ENCODE measurements around the gene SPDYE3.
"Not testable (repeated sequence)": the region's sequence is repeated elsewhere in the genome, so short reads cannot be mapped to it uniquely, and the experiment has no call there.

The SPDYE3 gene

GRCh38 chr7:100349757-100350156 is 42.3 kb downstream of the SPDYE3 start:
- DNase-seq (ENCODE audit: low read depth, low spot score), result no peak

GRCh38 chr7:100351657-100352058 is 44.2 kb downstream of the SPDYE3 start:
- DNase-seq (ENCODE audit: low read depth, low spot score), result no peak

- not testable (repeated sequence) for DNase-seq (ENCODE audit: low read depth, low spot score)
These were observed 44.8 kb downstream of the SPDYE3 start for GRCh38 chr7:100352230-100352781.

- DNase-seq (ENCODE audit: low read depth, low spot score), result no peak
These were observed 45.6 kb downstream of the SPDYE3 start for GRCh38 chr7:100352984-100353684.

GRCh38 chr7:100353685-100354330 is 46.3 kb downstream of the SPDYE3 start:
- DNase-seq (ENCODE audit: low read depth, low spot score), result no peak

DNA sequence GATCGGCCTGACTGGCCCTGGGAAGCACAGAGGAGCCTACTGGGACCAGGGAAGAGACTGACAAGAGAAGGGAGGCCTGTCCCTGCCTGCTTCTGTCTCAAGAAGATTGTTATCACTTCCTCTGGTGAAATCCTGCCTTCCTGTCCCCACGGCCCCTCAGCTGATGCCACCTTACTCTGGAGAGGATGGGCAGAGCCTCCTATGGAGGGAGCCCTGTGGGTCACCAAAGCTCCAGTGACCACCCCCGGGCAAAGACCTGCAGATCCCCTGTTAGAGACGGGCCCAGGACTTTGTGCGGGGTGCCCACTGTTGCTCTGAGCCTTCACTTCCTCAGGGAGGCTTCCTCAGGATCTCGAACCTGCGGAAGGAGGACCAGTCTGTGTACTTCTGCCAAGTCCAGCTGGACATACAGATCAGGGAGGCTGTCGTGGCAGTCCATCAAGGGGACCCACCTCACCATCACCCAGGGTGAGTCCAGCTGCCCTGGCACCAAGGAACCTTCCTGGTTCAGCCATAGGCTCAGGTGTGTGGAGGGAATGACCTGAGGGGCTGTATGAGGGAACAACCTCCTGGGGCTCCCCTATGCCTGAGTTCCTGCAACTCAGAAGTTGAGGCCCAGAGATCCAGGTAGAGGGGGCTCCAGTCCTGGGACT is 49.0 kb downstream of the SPDYE3 start:
- no peak for DNase-seq (ENCODE audit: low read depth, low spot score)

- no peak for DNase-seq (ENCODE audit: low read depth, low spot score)
These were observed 49.6 kb downstream of the SPDYE3 start for GRCh38 chr7:100357131-100357561.

DNA sequence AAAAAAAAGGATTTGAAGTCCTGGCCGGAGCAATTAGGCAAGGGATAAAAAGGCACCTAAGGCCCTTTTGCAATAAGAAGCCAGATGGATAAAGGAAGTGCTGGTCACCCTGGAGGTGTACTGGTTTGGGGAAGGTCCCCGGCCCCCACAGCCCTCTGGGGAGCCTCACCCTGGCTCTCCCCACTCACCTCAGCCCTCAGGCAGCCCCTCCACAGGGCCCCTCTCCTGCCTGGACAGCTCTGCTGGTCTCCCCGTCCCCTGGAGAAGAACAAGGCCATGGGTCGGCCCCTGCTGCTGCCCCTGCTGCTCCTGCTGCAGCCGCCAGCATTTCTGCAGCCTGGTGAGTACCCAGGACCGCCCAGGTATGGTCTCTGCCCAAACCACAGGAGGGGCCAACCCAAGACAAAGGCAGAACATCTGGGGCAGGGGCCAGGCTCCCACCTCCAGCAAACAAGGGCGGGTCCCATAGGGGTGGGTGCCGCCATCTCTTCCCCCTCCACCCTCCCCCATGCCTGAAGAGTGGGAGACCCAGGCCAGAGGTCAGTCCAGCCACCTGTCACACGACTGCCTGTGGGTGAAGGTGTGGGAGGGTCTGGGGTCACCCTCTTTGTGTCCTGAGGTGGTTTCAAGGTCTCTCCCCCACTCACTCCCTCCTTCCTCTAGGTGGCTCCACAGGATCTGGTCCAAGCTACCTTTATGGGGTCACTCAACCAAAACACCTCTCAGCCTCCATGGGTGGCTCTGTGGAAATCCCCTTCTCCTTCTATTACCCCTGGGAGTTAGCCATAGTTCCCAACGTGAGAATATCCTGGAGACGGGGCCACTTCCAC is 50.7 kb downstream of the SPDYE3 start, which contains the start of gene PILRB:
PILRB (plus strand) TSS at position 91 of the 830 bp plus-strand sequence; CDS start at position 277, 186 bp downstream.
- no peak for DNase-seq (ENCODE audit: low read depth, low spot score)

- no peak for DNase-seq (ENCODE audit: low read depth, low spot score)
These were observed 51.3 kb downstream of the SPDYE3 start for GRCh38 chr7:100358857-100359212.

DNA sequence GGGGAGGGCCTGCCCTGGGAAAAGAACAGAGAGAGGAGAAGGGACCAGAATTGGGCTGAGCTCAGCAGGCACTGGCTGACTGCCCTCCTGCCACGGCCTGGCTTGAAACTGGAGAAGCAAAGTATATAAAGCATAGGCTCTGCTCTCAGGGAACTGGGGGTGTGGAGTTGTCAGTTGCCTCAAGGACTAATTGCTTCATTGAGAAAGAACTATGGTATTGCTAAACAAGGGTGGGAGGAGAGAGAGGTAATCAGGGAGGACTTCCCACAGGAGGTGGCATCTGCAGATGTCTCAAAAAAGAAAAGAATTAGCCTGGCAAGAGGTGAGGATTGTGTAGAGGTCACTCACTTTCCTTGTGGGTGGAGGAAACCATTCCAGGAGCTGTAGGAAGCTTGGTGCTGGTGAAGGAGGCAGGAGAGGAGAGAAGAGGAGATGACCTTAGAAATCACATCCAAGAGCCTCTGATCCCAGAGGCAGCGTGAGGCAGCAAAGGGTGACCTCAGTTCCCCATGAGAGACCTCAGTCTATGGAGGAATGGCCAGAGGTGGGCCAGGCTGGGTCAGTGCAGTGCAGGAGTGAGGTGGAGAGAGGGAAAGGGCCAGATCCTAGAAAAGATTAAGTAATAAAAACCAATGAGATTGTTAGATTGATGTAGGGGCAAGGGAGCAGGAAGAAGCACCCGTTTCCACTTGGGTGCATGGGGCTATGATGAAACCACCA is 52.8 kb downstream of the SPDYE3 start:
- DNase-seq (ENCODE audit: low read depth, low spot score), result no peak

- DNase-seq (ENCODE audit: low read depth, low spot score), result no peak
These were observed 55.6 kb downstream of the SPDYE3 start for GRCh38 chr7:100363098-100363497.

DNA sequence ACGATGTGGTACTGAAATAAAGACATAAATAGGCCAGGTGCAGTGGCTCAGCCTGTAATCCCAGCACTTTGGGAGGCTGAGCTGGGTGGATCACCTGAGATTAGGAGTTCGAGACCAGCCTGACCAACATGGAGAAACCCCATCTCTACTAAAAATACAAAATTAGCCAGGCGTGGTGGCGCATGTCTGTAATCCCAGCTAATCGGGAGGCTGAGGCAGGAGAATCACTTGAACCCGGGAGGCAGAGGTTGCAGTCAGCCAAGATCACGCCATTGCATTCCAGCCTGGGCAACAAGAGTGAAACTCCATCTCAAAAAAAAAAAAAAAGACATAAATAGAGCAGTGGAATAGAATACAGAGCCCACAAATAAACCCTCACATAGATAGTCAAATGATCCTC is 56.3 kb downstream of the SPDYE3 start:
- DNase-seq (ENCODE audit: low read depth, low spot score), result not testable (repeated sequence)

- no peak for DNase-seq (ENCODE audit: low read depth, low spot score)
These were observed 57.0 kb downstream of the SPDYE3 start for GRCh38 chr7:100364480-100364879.

- not testable (repeated sequence) for DNase-seq (ENCODE audit: low read depth, low spot score)
These were observed 58.5 kb downstream of the SPDYE3 start for GRCh38 chr7:100365998-100366367.

DNA sequence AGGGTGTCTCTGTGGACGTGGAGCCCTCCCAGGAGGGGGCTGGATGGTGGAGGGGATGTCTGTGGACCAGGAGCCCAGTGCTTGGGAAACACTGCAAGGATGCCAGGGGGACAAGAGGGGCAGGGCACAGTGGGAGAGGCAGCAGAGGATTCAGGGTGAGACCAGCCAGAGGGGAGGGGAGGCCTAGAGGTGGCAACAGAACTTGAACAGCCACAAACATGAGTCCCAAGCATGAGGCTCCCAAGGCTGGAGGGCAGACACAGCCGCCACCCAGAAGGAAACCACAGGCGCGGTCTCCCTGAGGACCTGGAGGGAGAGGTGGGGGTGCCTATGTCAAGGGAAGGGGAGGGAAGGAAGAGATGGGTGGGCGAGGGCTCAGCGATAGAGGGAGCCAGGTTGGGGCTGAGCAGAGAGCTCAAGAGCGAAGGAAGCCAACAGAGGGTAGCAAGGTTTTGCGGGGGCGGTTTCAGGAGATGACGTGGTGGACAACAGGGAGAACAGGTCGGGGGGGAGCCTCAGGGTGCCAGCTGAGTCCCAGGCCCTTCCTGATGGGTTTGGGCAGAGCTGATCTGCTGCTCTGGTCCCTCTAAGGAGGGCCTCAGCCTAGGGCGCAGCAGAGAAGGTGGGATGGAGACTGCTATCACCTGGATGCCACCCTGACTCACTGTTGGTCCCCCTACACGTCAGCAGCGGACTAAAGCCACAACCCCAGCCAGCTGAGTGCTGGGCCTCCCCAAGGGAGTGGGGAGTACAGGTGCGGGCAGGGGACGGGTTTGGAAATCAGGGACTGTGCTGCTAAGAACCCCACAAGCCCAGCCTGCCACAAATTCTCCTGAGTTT is 59.1 kb downstream of the SPDYE3 start:
- DNase-seq (ENCODE audit: low read depth, low spot score), result no peak

DNA sequence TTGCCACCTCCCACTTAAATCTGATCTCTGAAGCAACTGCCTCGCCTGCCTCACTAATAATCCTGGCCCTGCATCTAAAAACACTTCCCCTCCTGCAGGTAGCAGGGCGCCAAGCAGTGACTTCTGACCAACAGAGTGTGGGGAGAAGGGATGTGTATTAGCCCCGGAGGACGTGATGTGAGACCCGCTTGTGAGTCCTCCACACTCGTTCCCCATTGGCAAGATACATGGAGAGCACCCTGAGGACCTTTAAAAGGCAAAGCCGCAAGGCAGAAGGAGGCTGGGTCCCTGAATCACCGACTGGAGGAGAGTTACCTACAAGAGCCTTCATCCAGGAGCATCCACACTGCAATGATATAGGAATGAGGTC is 59.7 kb downstream of the SPDYE3 start:
- DNase-seq (ENCODE audit: low read depth, low spot score), result no peak

DNA sequence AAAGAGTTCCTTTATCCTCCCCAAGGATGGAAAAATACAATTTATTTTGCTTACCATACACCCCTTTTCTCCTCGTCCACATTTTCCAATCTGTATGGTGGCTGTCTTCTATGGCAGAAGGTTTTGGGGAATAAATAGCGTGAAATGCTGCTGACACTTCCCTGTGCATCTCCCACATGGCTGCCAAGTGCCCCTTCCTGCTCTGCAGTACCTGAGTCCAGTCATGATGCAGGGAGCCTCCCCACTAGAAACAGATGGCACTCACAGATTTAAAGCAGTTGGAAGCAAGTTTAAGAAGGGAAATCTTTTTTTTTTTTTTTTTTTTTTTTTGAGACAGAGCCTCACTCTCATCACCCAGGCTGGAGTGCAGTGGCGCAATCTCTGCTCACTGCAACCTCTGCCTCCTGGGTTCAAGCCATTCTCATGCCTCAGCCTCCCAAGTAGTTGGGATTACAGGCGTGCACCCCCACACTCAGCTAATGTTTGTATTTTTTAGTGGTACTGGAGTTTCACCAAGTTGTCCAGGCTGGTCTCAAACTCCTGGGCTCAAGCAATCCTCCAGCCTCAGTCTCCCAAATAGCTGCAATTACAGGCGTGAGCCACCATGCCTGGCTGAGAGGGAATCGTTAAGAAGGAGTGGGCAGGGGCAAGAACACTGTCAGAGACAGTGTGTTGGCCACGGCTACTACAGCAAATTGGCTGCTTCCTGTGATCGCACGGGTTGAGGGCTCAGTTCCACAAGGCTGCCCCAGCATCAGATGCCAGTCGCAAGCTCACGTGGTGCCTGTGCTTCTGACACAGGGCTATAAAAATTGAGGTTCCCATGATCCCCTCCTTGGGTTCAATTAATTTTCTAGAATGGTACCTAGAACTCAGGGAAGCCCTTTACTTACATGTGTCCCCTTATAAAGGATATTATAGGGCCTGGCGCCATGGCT is 60.4 kb downstream of the SPDYE3 start:
- DNase-seq (ENCODE audit: low read depth, low spot score), result no peak

GRCh38 chr7:100369105-100369504 is 61.6 kb downstream of the SPDYE3 start:
- no peak for DNase-seq (ENCODE audit: low read depth, low spot score)

DNA sequence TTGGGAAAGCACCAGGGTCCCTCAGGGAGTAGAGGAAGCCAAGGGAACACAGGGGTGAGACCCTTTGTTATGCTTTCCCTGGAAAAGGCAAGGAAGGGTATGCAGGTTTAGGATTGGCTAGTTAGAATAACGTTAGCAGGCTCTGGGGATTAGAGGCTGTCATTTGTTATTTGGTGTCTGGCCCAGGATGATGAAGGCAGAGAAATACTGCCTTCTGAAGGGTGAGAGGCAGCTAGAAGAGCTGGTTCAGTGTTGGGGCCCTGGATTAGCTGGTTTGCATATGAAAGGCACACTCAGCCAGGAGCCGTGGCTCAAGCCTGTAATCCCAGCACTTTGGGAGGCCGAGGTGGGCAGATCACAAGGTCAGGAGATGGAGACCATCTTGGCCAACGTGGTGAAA is 62.8 kb downstream of the SPDYE3 start:
- DNase-seq (ENCODE audit: low read depth, low spot score), result no peak

Measured in smooth muscle cell of the brain vasculature (primary cell).